H1 (cell line): ENCODE data around the gene ARID1B. TPM values are rescaled to one million over a fixed set of nuclear protein-coding genes. Genes with fewer than 3 reads are reported as not detected.

Experiments
- CTCF ChIA-PET: fragments of 300-600 bp; sonication (Branson Sonifier 250); formaldehyde crosslinking; loops from one replicate; lab custom pipeline; 2021; ENCODE audit not compliant: partially characterized antibody; lab: Charles Lee
- POLR2A ChIA-PET: fragments of 300-600 bp; sonication (Branson Sonifier 250); formaldehyde crosslinking; loops from one replicate; lab custom pipeline; 2021; ENCODE audit warnings: inconsistent platforms; ENCODE audit not compliant: partially characterized antibody; lab: Charles Lee
- DNase-seq, 2 experiments: peaks; one replicate each; pipeline versions ENCODE4 v3.0.0 to v3.0.0-alpha.2; 2010 to 2022; ENCODE audit warnings: low spot score in 2 of 2, low read depth in 1 of 2, mixed read lengths in 1 of 2
- FAIRE-seq: peaks from 2 replicates; lab custom pipeline; 2011; peaks lifted over from hg19 to GRCh38; lab: Jason Lieb, UNC
- H2AFZ ChIP-seq: 2 replicates; pipeline ENCODE4 v1.8.1; 2012; ENCODE audit warnings: low read length, inconsistent platforms
- H2AK5ac ChIP-seq: 2 replicates; pipeline ENCODE4 v1.6.1; 2013; ENCODE audit warnings: low read depth, low read length
- H2BK120ac ChIP-seq: replicated peaks from 2 replicates; pipeline ENCODE3; 2013; ENCODE audit warnings: low read depth, low read length, inconsistent platforms
- H2BK12ac ChIP-seq: 2 replicates; pipeline ENCODE4 v1.6.1; 2013; ENCODE audit warnings: low read depth, low read length
- H2BK15ac ChIP-seq: 2 replicates; pipeline ENCODE4 v1.6.1; 2013; ENCODE audit warnings: low read length
- H2BK20ac ChIP-seq: 2 replicates; pipeline ENCODE4 v1.6.1; 2013; ENCODE audit warnings: low read length
- H2BK5ac ChIP-seq: 2 replicates; pipeline ENCODE4 v1.6.1; 2013; ENCODE audit warnings: low read depth, low read length
- H3K14ac ChIP-seq: 2 replicates; pipeline ENCODE4 v1.6.1; 2013; ENCODE audit warnings: inconsistent platforms; ENCODE audit not compliant: insufficient read length
- H3K18ac ChIP-seq: 2 replicates; pipeline ENCODE4 v1.6.1; 2013; ENCODE audit warnings: low read length; ENCODE audit errors: extremely low read depth
- H3K23ac ChIP-seq: 2 replicates; pipeline ENCODE4 v1.6.1; 2013; ENCODE audit warnings: inconsistent platforms; ENCODE audit not compliant: insufficient read length
- H3K23me2 ChIP-seq: 2 replicates; pipeline ENCODE4 v1.6.1; 2013; ENCODE audit warnings: low read depth, low read length
- H3K27ac ChIP-seq: 2 replicates; pipeline ENCODE4 v1.6.1; 2011; ENCODE audit warnings: low read depth, low read length, inconsistent platforms
- H3K27me3 ChIP-seq, 4 experiments: replicated peaks in 1 of 4; 1 replicate in 1 of 4; 2 replicates in 3 of 4; pipeline versions ENCODE4 v1.6.1 to v1.8.1; 2011 to 2013; ENCODE audit warnings: low read length in 3 of 4, mild to moderate bottlenecking in 3 of 4, inconsistent platforms in 2 of 4, mixed read lengths in 2 of 4, moderate library complexity in 1 of 4; ENCODE audit not compliant: control insufficient read depth in 3 of 4, insufficient read depth in 3 of 4; ENCODE audit errors: extremely low read depth in 1 of 4
- H3K36me3 ChIP-seq, 4 experiments: 2 replicates each; pipeline versions ENCODE4 v1.6.1 to v1.8.1; 2011 to 2013; ENCODE audit warnings: mild to moderate bottlenecking in 4 of 4, low read length in 3 of 4, moderate library complexity in 2 of 4, control low read depth in 1 of 4, inconsistent platforms in 1 of 4; ENCODE audit not compliant: insufficient read depth in 4 of 4, control insufficient read depth in 2 of 4
- H3K4ac ChIP-seq: replicated peaks from 2 replicates; pipeline ENCODE3; 2013; ENCODE audit warnings: low read length, low read depth, mixed read lengths, inconsistent platforms; ENCODE audit not compliant: insufficient read length
- H3K4me1 ChIP-seq, 4 experiments: replicated peaks in 1 of 4; 1 replicate in 1 of 4; 2 replicates in 3 of 4; pipeline versions ENCODE4 v1.6.1 to v1.8.1; 2011 to 2013; ENCODE audit warnings: low read length in 3 of 4, inconsistent platforms in 2 of 4, mixed read lengths in 1 of 4; ENCODE audit not compliant: insufficient read depth in 4 of 4, control insufficient read depth in 3 of 4
- H3K4me2 ChIP-seq, 2 experiments: 2 replicates each; pipeline versions ENCODE4 v1.6.1 to v1.8.1; 2011 to 2013; ENCODE audit warnings: low read depth in 2 of 2, low read length in 2 of 2, control low read depth in 1 of 2, inconsistent platforms in 1 of 2, mild to moderate bottlenecking in 1 of 2; ENCODE audit not compliant: insufficient read depth in 1 of 2
- H3K4me3 ChIP-seq, 4 experiments: fragments of 200-600, 300-600 bp in 1 of 4; sonication (generic), shearing (Covaris generic), sonication (Bioruptor Twin) in 1 of 4; 2 replicates each; pipeline versions ENCODE4 v1.5.1 to v1.8.1; 2011 to 2016; ENCODE audit warnings: low read length in 4 of 4, low read depth in 3 of 4, control low read depth in 2 of 4, inconsistent platforms in 2 of 4, mild to moderate bottlenecking in 2 of 4, mixed read lengths in 1 of 4, moderate library complexity in 1 of 4; ENCODE audit not compliant: insufficient read depth in 2 of 4; ENCODE audit errors: extremely low read depth in 1 of 4
- H3K56ac ChIP-seq: replicated peaks from 2 replicates; pipeline ENCODE3; 2013; ENCODE audit warnings: low read depth, mild to moderate bottlenecking, mixed read lengths, low read length, inconsistent platforms; ENCODE audit not compliant: insufficient read length
- H3K79me1 ChIP-seq: 2 replicates; pipeline ENCODE4 v1.6.1; 2013; ENCODE audit warnings: low read depth, low read length, control low read depth
- H3K79me2 ChIP-seq, 2 experiments: 2 replicates each; pipeline versions ENCODE4 v1.6.1 to v1.8.1; 2012 to 2013; ENCODE audit warnings: low read length in 2 of 2, mild to moderate bottlenecking in 2 of 2, inconsistent platforms in 1 of 2; ENCODE audit not compliant: insufficient read depth in 2 of 2, control insufficient read depth in 1 of 2
- H3K9ac ChIP-seq, 4 experiments: replicated peaks in 1 of 4; 1 replicate in 1 of 4; 2 replicates in 3 of 4; pipeline versions ENCODE4 v1.6.1 to v1.8.1; 2011 to 2013; ENCODE audit warnings: low read depth in 3 of 4, low read length in 3 of 4, control low read depth in 2 of 4, mild to moderate bottlenecking in 2 of 4, moderate library complexity in 2 of 4, inconsistent platforms in 1 of 4; ENCODE audit errors: extremely low read depth in 1 of 4
- H3K9me3 ChIP-seq, 2 experiments: 2 replicates each; pipeline versions ENCODE4 v1.6.1 to v1.8.1; 2012 to 2013; ENCODE audit warnings: mild to moderate bottlenecking in 2 of 2, moderate library complexity in 2 of 2, control low read depth in 1 of 2, inconsistent platforms in 1 of 2, low read depth in 1 of 2, low read length in 1 of 2, mixed read lengths in 1 of 2; ENCODE audit not compliant: insufficient read depth in 2 of 2
- H4K20me1 ChIP-seq, 2 experiments: replicated peaks in 1 of 2; 2 replicates each; pipeline versions ENCODE3 to v1.8.1; 2011 to 2013; ENCODE audit warnings: inconsistent platforms in 2 of 2, low read length in 2 of 2, mild to moderate bottlenecking in 1 of 2; ENCODE audit not compliant: insufficient read depth in 2 of 2, control insufficient read depth in 1 of 2
- H4K5ac ChIP-seq: 2 replicates; pipeline ENCODE4 v1.6.1; 2013; ENCODE audit warnings: low read length, low read depth, mixed read lengths, inconsistent platforms; ENCODE audit not compliant: insufficient read length
- H4K8ac ChIP-seq: 2 replicates; pipeline ENCODE4 v1.8.0; 2013; ENCODE audit warnings: mild to moderate bottlenecking, moderate library complexity, low read length, inconsistent platforms; ENCODE audit not compliant: insufficient read depth; ENCODE audit errors: extremely low read depth
- H4K91ac ChIP-seq: replicated peaks from 2 replicates; pipeline ENCODE3; 2013; ENCODE audit warnings: low read length, mixed read lengths, inconsistent platforms; ENCODE audit not compliant: insufficient read length
- CBX5 ChIP-seq: fragments of 300-800, 300-1000 bp; sonication (generic); IDR thresholded peaks from 2 replicates; pipeline ENCODE4 v1.7.1; 2016; ENCODE audit warnings: antibody characterized with exemption, low read length, low read depth
- CHD2 ChIP-seq: IDR thresholded peaks from 2 replicates; pipeline ENCODE4 v1.6.1; 2012; ENCODE audit warnings: low read length, improper control_type of control experiment
- E2F6 ChIP-seq: IDR thresholded peaks from 2 replicates; pipeline ENCODE4 v1.6.1; 2012; ENCODE audit warnings: inconsistent platforms
- EGR1 ChIP-seq: IDR thresholded peaks from 2 replicates; pipeline ENCODE4 v1.6.1; 2011; ENCODE audit warnings: low read depth, low read length, borderline replicate concordance
- KDM1A ChIP-seq: fragments of 200-600, 300-600 bp; sonication (generic); IDR thresholded peaks from 2 replicates; pipeline ENCODE4 v1.7.1; 2016; ENCODE audit warnings: mild to moderate bottlenecking, low read length, borderline replicate concordance
- RNF2 ChIP-seq: fragments of 200-900, 300-1000 bp; sonication (generic); IDR thresholded peaks from 2 replicates; pipeline ENCODE4 v1.7.1; 2016; ENCODE audit warnings: borderline replicate concordance, low read depth, mild to moderate bottlenecking, antibody characterized with exemption, low read length; ENCODE audit not compliant: poor library complexity, severe bottlenecking; ENCODE audit errors: missing control alignments
- SIRT6 ChIP-seq: IDR thresholded peaks from one replicate; pipeline ENCODE4 v1.7.1; 2012; ENCODE audit warnings: low read length, inconsistent platforms
- SP2 ChIP-seq: IDR thresholded peaks from 2 replicates; pipeline ENCODE4 v1.6.1; 2012; ENCODE audit warnings: mild to moderate bottlenecking, low read length, inconsistent platforms
- TCF12 ChIP-seq: IDR thresholded peaks from 2 replicates; pipeline ENCODE4 v1.6.1; 2011; ENCODE audit warnings: low read depth, mild to moderate bottlenecking, low read length
- USF2 ChIP-seq: IDR thresholded peaks from 2 replicates; pipeline ENCODE4 v1.6.1; 2011; ENCODE audit warnings: low read length, improper control_type of control experiment
- YY1 ChIP-seq: IDR thresholded peaks from 2 replicates; pipeline ENCODE4 v1.6.1; 2011; ENCODE audit warnings: low read depth, mild to moderate bottlenecking, low read length
- WGBS, 2 experiments: shearing (Covaris generic) in 1 of 2; methylation state at CpG; one replicate each; pipeline versions ENCODE4 v1.1.6 to v1.1.7; 2013 to 2015; ENCODE audit warnings: low lambda C conversion rate in 2 of 2, mixed read lengths in 2 of 2, inconsistent platforms in 1 of 2, low coverage in 1 of 2, missing lambda C conversion rate in 1 of 2; ENCODE audit not compliant: insufficient replicate concordance in 2 of 2, insufficient coverage in 1 of 2, insufficient read length in 1 of 2; ENCODE audit errors: extremely low coverage in 1 of 2, missing lambda C conversion rate in 1 of 2; 5-methylcytosine and 5-hydroxymethylcytosine counted together
- polyA plus RNA-seq, 7 experiments: library from polyadenylated mRNA; depleted of rRNA in 3 of 7; stranded (reverse) in 5 of 7; unstranded in 2 of 7; fragments of >200 nt in 5 of 7; fragments of 200-250 nt in 2 of 7; gene quantifications; 1 replicate in 5 of 7; 2 replicates in 1 of 7; 4 replicates in 1 of 7; pipeline versions ENCODE4 v1.2.1 to v1.2.3, GENCODE V29; 2011 to 2013; ENCODE audit warnings: missing spikeins in 2 of 7, mixed read lengths in 2 of 7
- total RNA-seq: library from RNA; stranded (reverse); fragmentation: NEBNext Ultra II Directional; extraction: Animal tissue kit (Norgen Biotek cat#: 25700); gene quantifications from 2 replicates; pipeline ENCODE4 v1.2.1, GENCODE V29; 2021

The ARID1B gene
- total and polyA plus RNA-seq, 2 of the 8 experiments (the other 6 are each of a cell fraction or from before 2014, with no cell fraction given) = 24.3 to 70.3 TPM

GRCh38 chr6:157228426-157229131 lies 451.4 kb downstream of the ARID1B start:
- no peak overlapping the region for H2BK15ac ChIP-seq
- no peak for DNase-seq
- WGBS, 2 experiments = 93% methylated on average over 21 of the region's 23 CpGs; no CpG with 5 or more reads in 1 of the 2 experiments
- TF ChIP-seq CBX5 = no peak
- TF ChIP-seq SP2 = no peak
- TF ChIP-seq KDM1A = no peak
- TF ChIP-seq RNF2 = no peak
- TF ChIP-seq EGR1 = no peak
- no peak for TF ChIP-seq YY1
- TF ChIP-seq TCF12 = no peak
- no peak for TF ChIP-seq E2F6
- no peak for TF ChIP-seq USF2
- no peak for TF ChIP-seq CHD2
- no peak for TF ChIP-seq SIRT6

More at GRCh38 chr6:157228426-157229131, 451.4 kb downstream of the ARID1B start:
- H3K56ac ChIP-seq = no peak overlapping the region
- no peak overlapping the region for H3K27ac ChIP-seq
- no peak overlapping the region for H2AK5ac ChIP-seq
- no peak overlapping the region for H2BK5ac ChIP-seq
- no peak overlapping the region for H3K4ac ChIP-seq
- no peak overlapping the region for H3K9ac ChIP-seq
- no peak overlapping the region for H2BK12ac ChIP-seq
- H3K79me1 ChIP-seq = no peaks in the 10 kb centered on the region
- H3K23ac ChIP-seq = no peak overlapping the region
- no peaks in the 10 kb centered on the region for H3K9me3 ChIP-seq
- H4K20me1 ChIP-seq = peaks cover 0 to 2% of the 10 kb centered on the region in 2 experiments
- no peak overlapping the region for H4K91ac ChIP-seq
- H3K4me2 ChIP-seq = peak overlapping the region in 1 of 2 experiments; percentile 28; a peak in 1 of 4 replicates
- no peak for FAIRE-seq
- no peak overlapping the region for H3K18ac ChIP-seq
- H3K79me2 ChIP-seq = no peaks in the 10 kb centered on the region
- ChIA-PET CTCF (interaction anchor here (0.6 to 2.5 kb wide), 13 partner anchors 8 to 1015 kb away, joined by 3 to 9 read pairs (median 4); no protein-coding TSS in a partner anchor), POLR2A (no interaction called here)
- no peak overlapping the region for H3K14ac ChIP-seq
- H2BK120ac ChIP-seq = no peak overlapping the region
- H3K36me3 ChIP-seq = no peaks in the 10 kb centered on the region
- no peaks in the 10 kb centered on the region for H3K23me2 ChIP-seq
- no peak overlapping the region for H3K4me3 ChIP-seq
- no peak overlapping the region for H2BK20ac ChIP-seq
- peaks cover 0 to 21% (median 7%) of the 10 kb centered on the region in 4 experiments; a peak in 5 of 7 replicates for H3K4me1 ChIP-seq
- no peak overlapping the region for H2AFZ ChIP-seq
- H4K8ac ChIP-seq = no peak overlapping the region
- H4K5ac ChIP-seq = no peak overlapping the region
- peaks cover 0 to 1% (median under 1%) of the 10 kb centered on the region in 4 experiments; a peak in 2 of 7 replicates for H3K27me3 ChIP-seq
